HEK293 (cell line): ENCODE data around the gene CDX2.

ENCODE experiments used
- CTCF ChIA-PET: fragments of 350-600 bp; formaldehyde crosslinking; extraction: SDS; loops from one replicate; lab custom pipeline; 2021; ENCODE audit warnings: antibody characterized with exemption; lab: Yijun Ruan, JAX
- POLR2A ChIA-PET: fragments of 300-600 bp; formaldehyde crosslinking; extraction: SDS; loops from one replicate; lab custom pipeline; 2020; ENCODE audit warnings: antibody characterized with exemption, inconsistent platforms; lab: Yijun Ruan, JAX
- H3K27ac ChIP-seq: fragments of 200-500 bp; sonication (Bioruptor generic); 2 replicates; pipeline ENCODE4 v1.5.1; 2014; ENCODE audit warnings: low read depth, low read length, control low read depth, inconsistent platforms; ENCODE audit errors: extremely low read depth
- H3K36me3 ChIP-seq, 2 experiments: fragments of 200-500 bp in 1 of 2; sonication (Bioruptor generic) in 1 of 2; 1 replicate in 1 of 2; 2 replicates in 1 of 2; pipeline ENCODE4 v1.5.1; 2014 to 2017; ENCODE audit warnings: inconsistent platforms in 2 of 2, low read length in 2 of 2; ENCODE audit not compliant: control insufficient read depth in 2 of 2, insufficient read depth in 1 of 2
- H3K4me1 ChIP-seq: fragments of 200-500 bp; sonication (Bioruptor generic); 2 replicates; pipeline ENCODE4 v1.5.1; 2014; ENCODE audit warnings: mild to moderate bottlenecking, low read length, inconsistent platforms; ENCODE audit not compliant: control insufficient read depth, insufficient read depth
- H3K4me3 ChIP-seq: 2 replicates; pipeline ENCODE4 v1.5.1; 2011; ENCODE audit warnings: low read depth, mild to moderate bottlenecking, control low read depth, low read length, moderate library complexity
- H3K9me3 ChIP-seq: fragments of 200-500 bp; sonication (Bioruptor generic); 2 replicates; pipeline ENCODE4 v1.5.1; 2014; ENCODE audit warnings: low read depth, low read length, inconsistent platforms; ENCODE audit not compliant: control insufficient read depth, insufficient read depth
- ATF2 ChIP-seq: fragments of 450-650 bp; formaldehyde crosslinking; IDR thresholded peaks from 2 replicates; pipeline ENCODE4 v1.5.1; 2016; ENCODE audit warnings: missing biosample characterization, missing genetic modification characterization, low read depth
- BCL11A ChIP-seq: fragments of 450-650 bp; formaldehyde crosslinking; IDR thresholded peaks from 2 replicates; pipeline ENCODE4 v1.5.1; 2016; ENCODE audit warnings: low read depth, missing biosample characterization, missing genetic modification characterization
- HOXA7 ChIP-seq: sonication (generic); formaldehyde crosslinking; IDR thresholded peaks from 2 replicates; pipeline ENCODE4 v1.8.1; 2022; ENCODE audit warnings: missing genetic modification reagents, borderline replicate concordance
- KLF16 ChIP-seq: fragments of 450-650 bp; formaldehyde crosslinking; IDR thresholded peaks from 2 replicates; pipeline ENCODE4 v1.5.1; 2017; ENCODE audit warnings: missing biosample characterization, missing genetic modification characterization
- ZBTB26 ChIP-seq: fragments of 450-650 bp; formaldehyde crosslinking; optimal IDR thresholded peaks from 2 replicates; pipeline ENCODE3; 2016; ENCODE audit warnings: missing biosample characterization, mild to moderate bottlenecking, missing genetic modification characterization
- ZEB2 ChIP-seq: fragments of 450-650 bp; formaldehyde crosslinking; IDR thresholded peaks from 2 replicates; pipeline ENCODE4 v1.5.1; 2016; ENCODE audit warnings: missing biosample characterization, missing genetic modification characterization
- ZNF112 ChIP-seq: fragments of 450-650 bp; formaldehyde crosslinking; IDR thresholded peaks from 2 replicates; pipeline ENCODE4 v1.5.0; 2017; ENCODE audit warnings: missing biosample characterization, missing genetic modification characterization
- ZNF133 ChIP-seq: fragments of 450-650 bp; formaldehyde crosslinking; IDR thresholded peaks from 2 replicates; pipeline ENCODE4 v1.5.1; 2016; ENCODE audit warnings: missing biosample characterization, missing genetic modification characterization
- ZNF140 ChIP-seq: fragments of 450-650 bp; formaldehyde crosslinking; IDR thresholded peaks from 2 replicates; pipeline ENCODE4 v1.5.1; 2016; ENCODE audit warnings: missing biosample characterization, missing genetic modification characterization
- ZNF341 ChIP-seq: fragments of 450-650 bp; formaldehyde crosslinking; IDR thresholded peaks from 2 replicates; pipeline ENCODE4; 2016; ENCODE audit warnings: low read depth, missing biosample characterization, missing genetic modification characterization
- ZNF366 ChIP-seq: fragments of 450-650 bp; formaldehyde crosslinking; conservative IDR thresholded peaks from 2 replicates; pipeline ENCODE4 v1.5.1; 2016; ENCODE audit warnings: missing biosample characterization, missing genetic modification characterization
- ZNF561 ChIP-seq: fragments of 450-650 bp; IDR thresholded peaks from 2 replicates; pipeline ENCODE4 v1.5.1; 2018; ENCODE audit warnings: missing biosample characterization, missing genetic modification characterization, borderline replicate concordance
- ZNF626 ChIP-seq: fragments of 450-650 bp; sonication (Bioruptor Pico); formaldehyde crosslinking; IDR thresholded peaks from 2 replicates; pipeline ENCODE4 v1.5.1; 2018; ENCODE audit warnings: missing biosample characterization, missing genetic modification characterization, inconsistent platforms
- ZNF639 ChIP-seq: fragments of 450-650 bp; formaldehyde crosslinking; IDR thresholded peaks from 2 replicates; pipeline ENCODE4 v1.5.1; 2016; ENCODE audit warnings: missing biosample characterization, missing genetic modification characterization
- ZNF664 ChIP-seq: fragments of 450-650 bp; formaldehyde crosslinking; IDR thresholded peaks from 2 replicates; pipeline ENCODE4 v1.5.1; 2016; ENCODE audit warnings: missing biosample characterization, missing genetic modification characterization
- ZNF768 ChIP-seq: fragments of 450-650 bp; formaldehyde crosslinking; IDR thresholded peaks from 2 replicates; pipeline ENCODE4 v1.5.1; 2018; ENCODE audit warnings: missing biosample characterization, mild to moderate bottlenecking, missing genetic modification characterization

Gene CDX2

GRCh38 chr13:27975564-27976361 is 6.6 kb upstream of the CDX2 start:
- ChIA-PET CTCF (interaction anchor here (0.7 to 1.2 kb wide), 2 partner anchors 9 to 149 kb away, joined by 3 to 4 read pairs; no protein-coding TSS in a partner anchor), POLR2A (no interaction called here)
- Histone ChIP-seq H3K4me3 (no peak overlapping the region), H3K4me1 (no peaks in the 10 kb centered on the region), H3K27ac (no peak overlapping the region)
- TF ChIP-seq ZNF366 (tag by site-specific recombination): no peak
- no peak for TF ChIP-seq KLF16
- TF ChIP-seq ZNF639 (tag by site-specific recombination): no peak
- no peak for TF ChIP-seq ZNF561 (tag by site-specific recombination)
- no peak for TF ChIP-seq ZNF664 (tag by site-specific recombination)
- no peak for TF ChIP-seq ATF2
- no peak for TF ChIP-seq ZNF140
- no peak for TF ChIP-seq BCL11A
- no peak for TF ChIP-seq ZEB2 (tag by site-specific recombination)
- no peak for TF ChIP-seq ZNF133
- TF ChIP-seq, all 188 proteins: peak for 0
- Histone ChIP-seq H3K36me3 (no peaks in the 10 kb centered on the region), H3K9me3 (no peaks in the 10 kb centered on the region)

- Histone ChIP-seq H3K36me3 (no peaks in the 10 kb centered on the region), H3K9me3 (no peaks in the 10 kb centered on the region), H3K4me3 (no peak overlapping the region), H3K4me1 (no peaks in the 10 kb centered on the region), H3K27ac (no peak overlapping the region)
- POLR2A ChIA-PET: no interaction called here
- CTCF ChIA-PET: interaction anchor here (1.1 kb wide), 1 partner anchor 19 kb away, joined by 3 read pairs; no protein-coding TSS in a partner anchor
- TF ChIP-seq ZNF768 (tag by site-specific recombination) (0 out of 2 replicates have a peak, but pooled peaks have one; percentile 29), ZNF626 (tag by site-specific recombination) (no peak)
Observed at GRCh38 chr13:27973961-27974662, 5.0 kb upstream of the CDX2 start.

GRCh38 chr13:27973291-27973690 is 4.2 kb upstream of the CDX2 start:
- no peaks in the 10 kb centered on the region for H3K4me1 ChIP-seq
- ChIA-PET POLR2A (no interaction called here), CTCF (interaction anchor here (0.6 to 1.1 kb wide), 3 partner anchors 18 to 597 kb away, joined by 3 to 4 read pairs (median 3); no protein-coding TSS in a partner anchor)
- H3K36me3 ChIP-seq: no peaks in the 10 kb centered on the region
- no peaks in the 10 kb centered on the region for H3K9me3 ChIP-seq
- TF ChIP-seq HOXA7 (CRISPR knock-in tag) (no peak), ZNF112 (no peak)
- H3K4me3 ChIP-seq: no peak overlapping the region
- no peak overlapping the region for H3K27ac ChIP-seq

- CTCF ChIA-PET: interaction anchor here (1.0 kb wide), 1 partner anchor 146 kb away, joined by 3 read pairs; no protein-coding TSS in a partner anchor
- Histone ChIP-seq H3K36me3 (no peaks in the 10 kb centered on the region), H3K9me3 (no peaks in the 10 kb centered on the region), H3K27ac (no peak overlapping the region)
- peak; percentile 44; the same call in 1 of the 2 replicates for TF ChIP-seq ZNF341 (tag by site-specific recombination)
- no peak for TF ChIP-seq ZBTB26 (tag by site-specific recombination)
- TF ChIP-seq, all 188 proteins: peak for 1
- POLR2A ChIA-PET: no interaction called here
- H3K4me3 ChIP-seq: no peak overlapping the region
- H3K4me1 ChIP-seq: no peaks in the 10 kb centered on the region
Observed at GRCh38 chr13:27972478-27972820, 3.3 kb upstream of the CDX2 start.
